ENCODE data around the gene GATAD2B.
"Not testable (repeated sequence)": the region's sequence is repeated elsewhere in the genome, so short reads cannot be mapped to it uniquely, and the experiment has no call there.

The GATAD2B gene

DNA sequence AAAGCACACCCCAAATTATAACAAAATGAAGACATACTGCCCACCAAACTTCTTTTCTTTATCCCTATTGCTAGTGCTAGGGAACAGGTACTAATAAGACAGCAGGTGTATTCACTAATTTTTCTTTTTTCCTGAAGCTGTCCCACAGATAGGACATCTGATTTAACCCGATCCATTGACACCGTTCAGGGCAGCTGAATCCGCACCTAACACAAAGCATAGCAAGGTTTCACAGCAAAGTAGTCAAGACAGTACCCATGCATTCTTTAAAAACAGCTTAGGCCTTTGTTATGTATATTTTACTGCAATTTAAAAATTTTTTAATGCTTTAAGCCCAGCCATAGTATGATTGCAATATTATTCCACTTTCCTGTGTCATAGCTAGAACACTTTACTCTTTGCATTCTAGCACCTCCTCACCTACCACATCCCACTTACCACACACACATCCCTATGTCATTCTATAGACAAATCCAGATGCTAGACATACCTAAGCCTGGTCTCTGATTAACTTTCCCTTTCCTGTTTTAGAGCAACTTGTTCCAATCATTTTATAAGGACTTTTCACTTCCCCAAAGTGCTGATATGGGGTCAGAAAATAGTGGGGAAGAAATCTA lies 40.4 kb downstream of the GATAD2B start:
- DNase-seq = peak; percentile 31

DNA sequence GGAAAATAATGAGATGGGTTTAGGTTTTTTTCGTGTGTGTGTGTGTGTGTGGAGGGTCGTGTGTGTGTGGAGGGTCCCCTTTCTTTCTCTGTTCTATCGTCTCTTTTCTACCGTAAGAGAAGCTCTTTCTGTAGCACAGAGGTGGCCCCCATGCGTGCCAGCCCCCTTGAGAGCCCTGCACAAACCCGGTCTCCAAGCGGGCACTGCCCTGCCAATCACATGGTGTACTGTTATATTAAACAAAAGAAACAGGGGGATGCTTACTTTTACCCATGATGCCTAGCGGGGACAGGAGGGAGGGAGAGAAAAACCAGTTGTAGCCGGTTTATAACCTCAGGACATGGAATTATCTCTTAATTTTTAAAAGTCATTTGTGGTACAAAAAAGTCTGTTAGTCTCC lies 41.0 kb downstream of the GATAD2B start:
- peak; percentile 42 for DNase-seq

DNA sequence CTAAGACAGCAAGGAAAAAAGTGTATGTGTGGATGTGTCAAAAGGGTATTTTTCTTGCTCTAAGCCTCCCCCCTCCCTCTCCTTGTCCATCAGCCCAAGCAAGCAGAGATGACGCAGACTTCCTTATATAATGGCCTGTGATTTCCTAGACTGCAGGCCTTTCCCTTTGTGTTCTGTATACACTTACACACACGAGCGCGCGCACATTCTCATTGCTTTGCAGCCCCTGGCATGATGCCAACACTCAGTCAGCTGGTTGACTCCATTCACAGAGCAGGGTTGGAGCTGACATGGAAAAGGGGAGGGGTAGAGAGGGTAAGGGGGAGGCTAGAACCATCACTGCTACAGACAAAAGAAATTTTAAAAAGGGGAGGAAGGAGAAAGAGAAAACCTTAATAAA lies 41.8 kb downstream of the GATAD2B start:
- peak; percentile 37 for DNase-seq

DNA sequence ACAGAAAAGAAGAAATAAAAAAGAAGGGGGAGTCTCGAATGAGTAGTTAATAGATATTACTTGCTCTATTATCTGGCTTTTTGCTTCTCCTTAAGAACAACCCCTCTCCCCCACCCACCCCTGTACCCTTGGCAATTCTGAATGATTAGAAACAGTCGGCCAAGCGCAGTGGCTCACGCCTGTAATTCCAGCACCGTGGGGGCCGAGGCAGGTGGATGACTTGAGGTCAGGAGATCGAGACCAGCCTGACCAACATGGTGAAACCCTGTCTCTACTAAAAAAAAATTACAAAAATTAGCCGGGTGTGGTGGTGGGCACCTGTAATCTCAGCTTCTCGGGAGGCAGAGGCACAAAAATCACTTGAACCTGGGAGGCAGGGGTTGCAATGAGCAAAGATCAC lies 42.7 kb downstream of the GATAD2B start:
- DNase-seq = no peak

DNA sequence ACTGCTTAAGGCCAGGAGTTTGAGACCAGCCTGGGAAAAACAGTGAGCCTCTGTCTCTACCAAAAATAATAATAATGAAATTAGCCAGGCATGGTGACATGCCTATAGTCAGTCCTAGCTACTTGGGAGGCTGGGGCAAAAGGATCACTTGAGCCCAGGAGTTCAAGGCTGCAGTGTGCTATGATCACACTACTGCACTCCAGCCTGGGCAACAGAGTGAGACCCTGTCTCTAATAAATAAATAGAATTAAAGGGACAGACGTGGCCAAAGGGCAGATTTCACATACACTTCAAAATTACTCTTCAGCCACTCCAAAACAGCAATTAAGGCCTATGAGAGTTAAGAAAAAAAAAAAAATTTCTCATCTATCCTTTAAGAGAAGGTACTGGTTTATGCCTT lies 45.7 kb downstream of the GATAD2B start:
- DNase-seq = no peak

DNA sequence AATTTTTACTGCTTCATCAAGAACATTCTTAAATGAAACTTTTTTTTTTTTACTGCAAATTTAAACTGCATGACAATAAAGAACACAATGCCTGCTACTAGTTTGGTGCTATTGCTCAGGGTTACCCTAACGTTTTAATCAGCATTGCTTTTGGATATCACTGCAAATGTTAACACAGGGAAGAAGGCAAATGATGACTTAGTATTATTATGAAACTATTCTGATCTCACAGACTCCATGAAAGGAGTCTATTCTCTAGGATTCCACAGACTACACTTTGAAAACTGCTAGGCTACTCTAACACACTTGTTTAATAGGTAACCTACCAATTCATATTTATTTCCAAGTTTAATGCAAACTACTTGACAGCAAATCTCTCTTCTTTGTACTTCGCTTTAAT lies 49.8 kb downstream of the GATAD2B start:
- DNase-seq = no peak

DNA sequence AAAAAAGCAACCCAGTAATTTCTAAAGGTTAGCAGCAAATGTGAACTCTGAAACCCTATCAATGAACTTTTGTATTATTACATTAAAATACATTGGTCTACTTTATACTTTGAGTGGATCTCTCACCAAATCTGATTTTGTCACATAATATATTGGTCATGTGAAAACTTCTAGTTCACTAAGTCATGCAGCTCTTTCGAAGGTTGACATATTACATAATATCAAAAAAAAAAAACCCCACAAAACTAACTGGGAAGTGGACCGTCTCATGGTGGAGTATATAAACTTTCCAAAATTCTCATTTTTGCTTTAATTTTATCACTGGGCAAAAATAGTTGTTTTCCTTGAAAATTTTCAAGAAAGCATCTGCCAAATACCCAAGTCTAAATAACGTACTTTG lies 50.4 kb downstream of the GATAD2B start:
- DNase-seq = no peak

DNA sequence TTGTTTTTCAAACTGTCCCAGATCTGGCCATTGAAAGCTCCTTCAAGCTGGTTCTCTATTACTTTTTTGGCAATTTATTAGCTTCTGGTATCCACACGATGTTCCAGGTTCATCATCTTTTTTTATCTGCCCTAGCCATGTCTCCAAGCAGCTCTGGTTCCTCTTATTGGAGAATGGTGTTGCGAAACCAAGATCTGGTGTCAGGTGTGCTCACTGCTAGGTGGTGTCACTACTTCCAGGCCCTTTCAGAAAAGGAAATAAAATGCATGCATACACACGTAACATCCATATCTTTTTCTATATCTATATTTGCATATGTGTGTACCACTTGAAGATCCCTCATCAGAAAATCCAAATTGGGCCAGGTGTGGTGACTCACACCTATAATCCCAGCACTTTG lies 53.3 kb downstream of the GATAD2B start:
- peak; percentile 42 for DNase-seq

DNA sequence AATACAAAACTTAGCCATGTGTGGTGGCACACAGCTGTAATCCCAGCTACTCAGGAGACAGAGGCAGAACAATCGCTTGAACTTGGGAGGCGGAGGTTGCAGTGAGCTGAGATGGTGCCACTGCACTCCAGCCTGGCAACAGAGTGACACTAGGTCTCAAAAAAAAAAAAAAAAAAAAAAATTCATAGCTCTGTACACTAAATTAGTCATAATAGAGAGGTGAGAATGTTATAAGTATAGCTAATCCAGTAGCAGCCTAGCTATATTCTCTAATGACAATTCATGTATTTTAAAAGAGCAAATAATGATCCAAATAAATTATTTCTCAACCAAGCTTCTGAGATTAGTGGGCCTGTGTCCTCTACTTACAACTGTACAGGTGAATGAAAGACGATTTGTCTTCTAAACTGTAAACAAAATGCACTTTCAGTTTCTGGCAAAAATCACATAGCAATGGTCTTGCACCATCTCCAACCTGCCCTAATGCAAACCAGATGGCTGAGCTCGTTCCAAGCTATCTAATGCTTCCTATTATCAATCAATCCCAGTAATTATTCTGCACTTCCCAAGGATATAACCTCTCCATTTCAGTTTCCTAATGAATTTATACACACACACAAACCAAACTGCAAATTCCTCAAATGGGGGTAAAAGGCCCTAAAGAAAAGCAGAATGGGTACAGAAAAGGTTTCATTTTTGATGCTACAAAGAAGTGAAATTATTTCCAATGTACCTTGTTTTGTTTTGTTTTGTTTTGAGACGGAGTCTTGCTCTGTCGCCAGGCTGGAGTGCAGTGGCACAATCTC lies 56.5 kb downstream of the GATAD2B start:
- no peak for DNase-seq

DNA sequence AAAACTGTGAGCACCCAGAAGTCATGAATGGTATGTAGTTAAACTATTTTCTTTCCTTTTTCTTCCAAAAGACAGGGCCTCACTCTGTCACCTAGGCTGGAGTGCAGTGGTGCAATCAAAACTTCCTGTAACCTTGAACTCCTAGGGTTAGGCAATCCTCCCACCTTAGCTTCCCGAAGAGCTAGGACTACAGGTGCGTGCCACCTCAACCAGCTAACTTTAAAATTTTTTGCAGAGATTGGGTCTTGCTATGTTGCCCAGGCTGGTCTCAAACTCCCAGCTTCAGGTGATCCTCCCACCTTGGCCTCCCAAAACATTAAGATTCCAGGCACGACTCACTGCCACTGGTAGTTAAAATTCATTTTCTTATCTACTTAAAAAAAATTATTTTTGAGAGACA lies 62.5 kb downstream of the GATAD2B start:
- DNase-seq = no peak

DNA sequence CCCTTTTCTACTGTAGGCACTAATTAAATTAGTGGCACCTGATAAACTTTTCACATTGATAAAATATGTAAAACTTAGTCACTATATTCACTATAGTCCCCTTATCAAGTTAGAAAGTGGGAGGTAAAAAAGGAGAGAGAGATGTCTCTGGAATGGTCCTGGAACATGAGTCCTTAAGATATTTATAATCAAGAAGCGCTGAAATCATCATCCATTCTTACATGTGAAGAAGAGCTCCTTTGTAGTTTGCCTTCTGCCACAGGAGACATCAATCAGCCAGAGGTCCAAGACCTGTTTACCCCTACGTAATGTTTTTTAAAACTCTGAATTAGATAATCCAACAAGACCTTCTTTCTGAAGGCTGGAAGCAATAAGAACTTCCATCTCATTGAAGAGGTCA lies 65.3 kb downstream of the GATAD2B start:
- DNase-seq = no peak

DNA sequence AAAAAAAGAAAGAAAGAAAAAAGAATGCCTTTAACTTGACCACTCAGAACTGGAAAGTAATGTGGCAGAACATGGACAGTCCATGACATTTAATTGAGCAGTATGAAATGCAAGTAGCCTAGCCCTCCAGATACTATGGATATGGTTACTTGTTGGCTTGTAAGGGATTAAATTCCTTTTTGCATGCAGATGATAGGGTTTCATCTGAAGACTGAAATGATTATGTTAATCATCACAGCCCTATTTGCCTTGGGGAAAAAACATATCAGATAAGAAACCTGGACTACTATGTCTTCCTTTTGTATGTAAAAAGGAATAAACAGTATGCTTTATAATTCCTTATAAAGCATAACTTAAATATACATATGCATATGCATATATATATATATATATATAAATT lies 66.0 kb downstream of the GATAD2B start:
- DNase-seq = no peak

DNA sequence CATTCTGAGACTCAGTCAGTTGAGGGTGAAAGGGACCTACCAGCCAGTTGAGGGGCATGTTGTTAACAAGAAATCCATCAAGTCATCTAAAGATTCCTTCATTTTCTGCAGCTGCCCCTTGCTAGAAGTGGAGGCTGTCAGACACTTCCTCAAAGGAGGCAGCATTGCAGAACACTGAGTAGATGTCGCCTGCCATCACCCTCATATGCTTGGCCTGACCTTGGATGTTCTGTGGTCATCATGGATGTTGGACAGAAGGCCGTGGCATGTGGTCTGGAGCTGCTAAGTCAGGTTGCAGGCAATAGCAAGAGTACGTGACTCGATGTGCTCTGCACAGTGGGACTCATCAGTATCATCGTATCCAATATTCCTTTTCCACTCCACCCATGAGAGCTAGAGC lies 70.6 kb downstream of the GATAD2B start:
- DNase-seq = peak; percentile 22

DNA sequence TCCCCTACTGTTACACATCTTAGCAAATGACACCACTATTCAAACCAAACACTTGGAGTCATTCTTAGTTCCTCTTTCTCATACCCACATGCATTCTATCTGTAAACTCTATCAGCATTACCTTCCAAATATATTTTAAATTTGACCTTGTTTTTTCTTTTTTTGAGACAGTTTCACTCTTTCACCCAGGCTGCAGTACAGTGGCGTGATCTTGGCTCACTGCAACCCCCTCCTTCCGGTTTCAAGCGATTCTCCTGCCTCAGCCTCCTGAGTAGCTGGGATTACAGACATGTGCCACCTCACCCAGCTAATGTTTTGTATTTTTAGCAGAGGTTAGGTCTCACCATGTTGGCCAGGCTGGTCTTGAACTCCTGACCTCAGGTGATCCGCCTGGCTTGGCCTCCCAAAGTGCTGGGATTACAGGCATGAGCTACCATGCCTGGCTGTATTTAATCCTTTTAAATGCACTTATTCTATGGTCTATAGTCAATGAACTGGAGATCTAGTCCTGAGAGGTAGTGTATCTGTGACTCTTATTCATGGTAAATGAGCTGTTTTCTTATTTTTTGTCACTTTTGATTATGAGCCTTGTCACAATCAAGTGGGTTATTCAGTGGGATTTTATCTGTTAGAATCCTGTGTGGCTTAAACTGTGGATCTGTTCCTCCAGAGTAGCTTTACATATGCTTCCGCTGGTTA lies 73.1 kb downstream of the GATAD2B start:
- DNase-seq = peak; percentile 89

DNA sequence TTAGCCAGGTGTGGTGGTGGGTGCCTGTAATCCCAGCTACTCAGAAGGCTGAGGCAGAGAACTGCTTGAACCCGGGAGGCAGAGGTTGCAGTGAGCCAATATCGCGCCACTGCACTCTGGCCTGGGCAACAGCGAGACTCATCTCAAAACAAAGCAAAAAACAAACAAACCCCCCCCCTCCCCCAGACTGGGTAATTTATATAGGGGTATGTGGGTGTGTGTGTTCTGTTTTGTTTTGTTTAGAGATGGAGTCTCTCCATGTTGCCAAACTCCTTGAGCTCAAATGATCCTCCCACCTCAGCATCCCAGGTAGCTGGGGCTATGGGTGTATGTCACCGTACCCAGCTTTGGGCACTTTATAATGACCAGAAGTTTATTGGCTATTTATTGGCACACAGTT lies 74.0 kb downstream of the GATAD2B start:
- DNase-seq = no peak

DNA sequence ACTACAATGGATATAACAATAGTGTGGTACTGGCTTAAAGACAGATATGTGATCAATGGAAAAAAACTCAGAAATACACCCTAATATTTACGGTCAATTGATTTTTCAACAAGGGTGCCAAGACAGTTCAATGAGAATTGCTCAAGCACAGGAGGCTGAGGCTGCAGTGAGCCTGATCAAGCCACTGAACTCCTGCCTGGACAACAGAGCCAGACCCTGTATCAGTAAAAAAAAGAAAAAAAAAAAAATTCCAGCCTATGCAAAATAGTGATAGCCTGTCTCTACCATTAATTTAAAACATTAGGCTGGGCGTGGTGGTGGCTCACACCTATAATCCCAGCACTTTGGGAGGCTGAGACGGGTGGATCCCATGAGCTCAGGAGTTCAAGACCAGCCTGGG lies 77.6 kb downstream of the GATAD2B start:
- DNase-seq = no peak

DNA sequence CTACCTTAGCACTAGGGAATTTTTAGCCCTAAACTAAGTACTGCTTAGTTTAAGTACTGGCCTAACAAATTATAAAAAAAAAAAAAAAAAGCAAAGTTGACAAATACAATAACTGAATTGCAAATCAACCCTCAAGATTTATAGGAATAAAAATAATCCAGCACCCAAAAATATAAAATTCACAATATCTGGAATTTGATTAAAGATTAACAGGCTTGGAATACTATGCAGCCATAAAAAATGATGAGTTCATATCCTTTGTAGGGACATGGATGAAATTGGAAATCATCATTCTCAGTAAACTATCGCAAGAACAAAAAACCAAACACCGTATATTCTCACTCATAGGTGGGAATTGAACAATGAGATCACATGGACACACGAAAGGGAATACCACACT lies 78.4 kb downstream of the GATAD2B start:
- not testable (repeated sequence) for DNase-seq

DNA sequence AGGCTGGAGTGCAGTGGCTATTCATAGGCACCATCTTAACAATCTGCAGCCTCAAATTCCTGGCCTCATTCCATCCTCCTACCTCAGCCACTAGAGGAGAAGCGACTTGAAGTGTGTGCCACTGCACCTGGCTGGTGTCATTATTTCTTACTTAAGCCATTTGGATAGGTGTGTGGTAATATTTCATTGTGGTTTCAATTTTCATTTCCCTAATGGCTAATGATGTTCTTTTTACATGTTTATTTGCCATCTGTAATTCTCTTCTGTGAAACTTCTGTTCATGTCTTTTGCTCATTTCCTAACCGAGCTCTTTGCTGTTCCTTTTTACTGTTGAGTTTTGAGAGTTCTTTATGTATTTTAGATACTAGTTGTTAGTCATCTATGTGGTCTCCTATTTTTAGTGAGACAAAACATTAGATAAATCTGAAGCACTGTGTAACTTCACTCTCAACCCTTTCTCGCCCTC lies 80.7 kb downstream of the GATAD2B start:
- no peak for DNase-seq

DNA sequence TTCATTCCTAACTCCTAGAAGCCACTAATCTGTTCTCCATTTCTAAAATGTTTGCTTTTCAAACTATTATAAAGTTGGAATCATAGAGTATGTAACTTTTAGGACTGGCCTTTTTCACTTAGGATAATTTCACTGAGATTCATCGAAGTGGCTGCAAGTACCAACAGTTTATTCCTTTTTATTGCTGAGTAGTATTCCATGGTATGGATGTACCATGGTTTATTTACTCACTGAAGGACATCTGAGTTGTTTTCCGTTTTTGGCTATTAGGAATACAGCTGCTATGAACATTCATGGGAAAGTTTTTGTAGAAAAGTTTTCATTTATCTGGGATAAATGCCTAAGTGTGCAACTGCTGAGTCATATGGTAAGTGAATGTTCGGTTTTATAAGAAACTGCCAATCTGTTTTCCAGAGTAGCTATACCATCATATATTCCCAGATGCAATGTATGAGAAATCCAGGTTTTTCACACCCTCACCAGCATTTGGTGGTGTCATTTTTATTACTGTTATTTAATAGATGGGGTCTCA lies 81.2 kb downstream of the GATAD2B start:
- no peak for DNase-seq

DNA sequence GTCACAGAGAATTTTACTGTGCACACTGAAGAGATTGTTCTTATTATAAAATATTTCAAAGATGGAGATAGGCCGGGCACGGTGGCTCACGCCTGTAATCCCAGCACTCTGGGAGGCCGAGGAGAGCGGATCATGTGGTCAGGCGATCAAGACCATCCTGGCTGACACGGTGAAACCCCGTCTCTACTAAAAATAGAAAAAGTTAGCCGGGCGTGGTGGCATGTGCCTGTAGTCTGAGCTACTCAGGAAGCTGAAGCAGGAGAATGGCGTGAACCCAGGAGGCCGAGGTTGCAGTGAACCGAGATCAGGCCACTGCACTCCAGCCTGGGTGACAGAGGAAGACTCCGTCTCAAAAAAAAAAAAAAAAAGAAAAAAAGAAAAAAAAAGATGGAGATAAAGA lies 82.0 kb downstream of the GATAD2B start:
- DNase-seq = not testable (repeated sequence)

DNA sequence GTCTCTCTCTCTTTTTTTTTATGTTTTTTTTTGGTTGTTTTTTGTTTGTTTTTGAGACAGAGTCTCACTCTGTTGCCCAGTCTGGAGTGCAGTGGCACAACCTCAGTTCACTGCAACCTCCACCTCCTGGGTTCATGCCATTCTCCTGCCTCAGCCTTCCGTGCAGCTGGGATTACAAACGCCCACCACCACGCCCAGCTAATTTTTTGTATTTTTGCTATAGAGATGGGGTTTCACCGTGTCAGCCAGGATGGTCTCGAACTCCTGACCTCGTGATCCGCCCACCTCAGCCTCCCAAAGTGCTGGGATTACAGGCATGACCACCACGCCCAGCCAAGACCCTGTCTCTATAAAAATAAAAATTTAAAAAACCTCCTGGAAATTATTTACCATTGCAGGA lies 88.8 kb downstream of the GATAD2B start:
- DNase-seq = not testable (repeated sequence)

DNA sequence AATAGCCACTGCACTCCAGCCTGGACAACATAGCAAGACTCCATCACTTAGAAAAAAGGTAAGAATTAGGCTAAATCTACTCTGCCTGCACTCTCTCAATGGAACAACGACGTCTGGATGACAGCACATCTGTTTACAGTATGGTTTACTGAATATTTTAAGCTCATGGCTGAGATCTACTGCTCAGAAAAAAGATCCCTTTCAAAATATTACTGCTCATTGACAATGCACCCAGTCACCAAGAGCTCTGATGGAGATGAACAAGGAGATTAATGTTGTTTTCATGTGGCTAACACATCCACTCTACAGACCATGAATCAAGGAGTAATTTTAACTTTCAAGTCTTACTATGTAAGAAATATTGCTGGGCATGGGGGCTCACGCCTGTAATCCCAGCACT lies 89.6 kb downstream of the GATAD2B start:
- no peak for DNase-seq

DNA sequence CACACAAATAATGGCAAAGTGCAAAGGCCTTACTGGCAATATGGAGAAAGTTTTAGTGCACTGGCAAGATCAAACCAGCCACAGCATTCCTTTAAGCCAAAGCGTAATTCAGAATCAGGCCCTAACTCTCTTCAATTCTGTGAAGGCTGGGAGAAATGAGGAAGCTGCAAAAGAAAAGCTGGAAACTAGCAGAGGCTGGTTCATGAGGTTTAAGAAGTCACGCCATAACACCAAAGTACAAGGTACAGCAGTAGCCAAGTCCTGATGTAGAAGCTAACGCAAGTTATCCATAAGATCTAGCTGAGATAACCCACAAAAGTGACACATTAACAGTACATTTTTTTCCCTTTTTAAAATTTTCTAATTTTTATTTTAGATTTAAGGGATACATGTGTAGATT lies 90.5 kb downstream of the GATAD2B start:
- DNase-seq = peak; percentile 44

DNA sequence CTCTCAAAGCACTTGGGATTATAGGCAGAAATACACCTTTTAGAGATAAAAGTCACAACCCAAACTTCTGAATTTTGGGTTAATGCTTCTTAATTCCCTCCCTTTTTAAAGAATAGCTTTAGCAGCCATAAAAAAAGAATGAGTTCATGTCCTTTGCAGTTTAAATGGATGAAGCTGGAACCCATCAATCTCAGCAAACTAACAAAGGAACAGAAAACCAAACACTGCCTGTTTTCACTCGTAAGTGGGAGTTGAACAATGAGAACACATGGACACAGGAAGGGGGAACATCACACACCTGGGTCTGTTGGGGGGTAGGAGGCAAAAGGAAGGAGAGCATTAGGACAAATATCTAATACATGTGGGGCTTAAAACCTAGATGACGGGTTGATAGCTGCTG lies 91.7 kb downstream of the GATAD2B start:
- DNase-seq = no peak
